Endodermal cell (in vitro differentiated cells): ENCODE results near the gene SOX13. TPM values are rescaled to one million over a fixed set of nuclear protein-coding genes. Genes with fewer than 3 reads are reported as not detected.

Experiments
- DNase-seq: peaks from one replicate; pipeline ENCODE4 v3.0.0-alpha.2; 2017
- H3K27ac ChIP-seq: 2 replicates; pipeline ENCODE4 v1.5.1; 2013; ENCODE audit warnings: mild to moderate bottlenecking, low read depth, low read length, moderate library complexity
- H3K27me3 ChIP-seq: 2 replicates; pipeline ENCODE4 v1.6.1; 2013; ENCODE audit warnings: mild to moderate bottlenecking, low read length, moderate library complexity; ENCODE audit not compliant: insufficient read depth, control insufficient read depth, poor library complexity, severe bottlenecking
- H3K36me3 ChIP-seq: 2 replicates; pipeline ENCODE4 v1.7.0; 2013; ENCODE audit warnings: mild to moderate bottlenecking, low read length, moderate library complexity; ENCODE audit not compliant: control insufficient read depth, insufficient read depth
- H3K4me1 ChIP-seq: one replicate; pipeline ENCODE4 v1.7.0; 2013; ENCODE audit warnings: low read length; ENCODE audit not compliant: control insufficient read depth, insufficient read depth
- H3K4me3 ChIP-seq: 2 replicates; pipeline ENCODE4 v1.5.1; 2013; ENCODE audit warnings: mild to moderate bottlenecking, low read length, moderate library complexity
- H3K9ac ChIP-seq: 2 replicates; pipeline ENCODE4 v1.6.1; 2013; ENCODE audit warnings: mild to moderate bottlenecking, low read length, moderate library complexity; ENCODE audit not compliant: poor library complexity, severe bottlenecking; ENCODE audit errors: extremely low read depth
- H3K9me3 ChIP-seq: 2 replicates; pipeline ENCODE4 v1.6.1; 2013; ENCODE audit warnings: mild to moderate bottlenecking, low read length, moderate library complexity; ENCODE audit not compliant: control insufficient read depth
- H3K27ac Mint-ChIP-seq: 2 replicates; pipeline ENCODE4 v1.8.0; 2020; ENCODE audit warnings: mixed read lengths
- H3K27me3 Mint-ChIP-seq: 2 replicates; pipeline ENCODE4 v1.8.0; 2021; ENCODE audit warnings: mild to moderate bottlenecking, mixed read lengths; ENCODE audit not compliant: insufficient read depth
- H3K36me3 Mint-ChIP-seq: 2 replicates; pipeline ENCODE4 v1.8.0; 2020; ENCODE audit warnings: low read depth, mixed read lengths
- H3K4me1 Mint-ChIP-seq: 2 replicates; pipeline ENCODE4 v1.8.0; 2020; ENCODE audit warnings: mixed read lengths
- H3K4me3 Mint-ChIP-seq: 2 replicates; pipeline ENCODE4 v1.8.0; 2020; ENCODE audit warnings: mild to moderate bottlenecking, moderate library complexity, mixed read lengths
- H3K9me3 Mint-ChIP-seq: 2 replicates; pipeline ENCODE4 v1.8.0; 2020; ENCODE audit warnings: mild to moderate bottlenecking, mixed read lengths
- WGBS, 2 experiments: methylation state at CpG; one replicate each; pipeline versions ENCODE4 v1.1.5 to v1.1.7; 2013; ENCODE audit warnings: missing lambda C conversion rate in 2 of 2, mixed read lengths in 1 of 2; ENCODE audit not compliant: insufficient coverage in 1 of 2, insufficient read length in 1 of 2; 5-methylcytosine and 5-hydroxymethylcytosine counted together
- total RNA-seq, 2 donors: library from RNA; stranded (reverse); fragmentation: NEBNext Ultra II Directional in 1 of 2; extraction: Animal tissue kit (Norgen Biotek cat#: 25700) in 1 of 2; gene quantifications; 2 replicates in 1 of 2; 3 replicates in 1 of 2; pipeline ENCODE4 v1.2.1, GENCODE V29; 2021
- TF ChIP-seq, protein P1 (sequence below): fragments of 200-600 bp; sonication (generic); conservative IDR thresholded peaks from 2 replicates; pipeline ENCODE4 v1.5.0; 2021; ENCODE audit warnings: antibody characterized with exemption, mild to moderate bottlenecking

Gene SOX13
- total RNA-seq, 2 donors from 2014 or later: 75.3 to 85.3 TPM

DNA sequence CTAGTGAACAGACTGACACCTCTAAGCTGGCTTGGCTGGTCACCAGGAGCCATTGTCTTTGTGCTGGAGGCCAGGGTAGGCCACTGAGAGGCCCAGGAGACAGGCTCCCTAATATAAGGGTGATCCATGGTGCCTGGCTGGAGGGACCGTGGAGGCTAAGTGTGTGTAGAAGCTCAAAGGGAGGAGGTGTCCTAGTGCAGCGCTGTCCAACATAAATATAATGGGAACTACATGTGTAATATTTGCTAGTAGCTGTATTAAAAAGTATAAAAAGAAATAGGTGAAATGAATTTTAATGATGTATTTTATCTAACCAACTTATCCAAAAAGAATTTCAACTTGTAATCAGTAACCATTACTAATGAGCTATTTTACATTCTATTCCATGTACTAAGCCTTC lies 35.0 kb downstream of the SOX13 start:
- H3K4me1 ChIP-seq: peaks cover 12% of the 10 kb centered on the region
- DNase-seq: no peak
- H3K27ac Mint-ChIP-seq: no peak overlapping the region
- no peaks in the 10 kb centered on the region for H3K27me3 ChIP-seq
- H3K9me3 ChIP-seq: no peaks in the 10 kb centered on the region
- H3K27ac ChIP-seq: peak overlapping the region; percentile 98
- H3K4me3 Mint-ChIP-seq: no peak overlapping the region
- H3K27me3 Mint-ChIP-seq: no peaks in the 10 kb centered on the region
- no peaks in the 10 kb centered on the region for H3K36me3 Mint-ChIP-seq
- H3K9me3 Mint-ChIP-seq: no peaks in the 10 kb centered on the region
- H3K36me3 ChIP-seq: no peaks in the 10 kb centered on the region
- WGBS, 2 experiments: 88 to 95% methylated on average over 1 to 2 of the region's 2 CpGs
- TF ChIP-seq, protein P1, sequence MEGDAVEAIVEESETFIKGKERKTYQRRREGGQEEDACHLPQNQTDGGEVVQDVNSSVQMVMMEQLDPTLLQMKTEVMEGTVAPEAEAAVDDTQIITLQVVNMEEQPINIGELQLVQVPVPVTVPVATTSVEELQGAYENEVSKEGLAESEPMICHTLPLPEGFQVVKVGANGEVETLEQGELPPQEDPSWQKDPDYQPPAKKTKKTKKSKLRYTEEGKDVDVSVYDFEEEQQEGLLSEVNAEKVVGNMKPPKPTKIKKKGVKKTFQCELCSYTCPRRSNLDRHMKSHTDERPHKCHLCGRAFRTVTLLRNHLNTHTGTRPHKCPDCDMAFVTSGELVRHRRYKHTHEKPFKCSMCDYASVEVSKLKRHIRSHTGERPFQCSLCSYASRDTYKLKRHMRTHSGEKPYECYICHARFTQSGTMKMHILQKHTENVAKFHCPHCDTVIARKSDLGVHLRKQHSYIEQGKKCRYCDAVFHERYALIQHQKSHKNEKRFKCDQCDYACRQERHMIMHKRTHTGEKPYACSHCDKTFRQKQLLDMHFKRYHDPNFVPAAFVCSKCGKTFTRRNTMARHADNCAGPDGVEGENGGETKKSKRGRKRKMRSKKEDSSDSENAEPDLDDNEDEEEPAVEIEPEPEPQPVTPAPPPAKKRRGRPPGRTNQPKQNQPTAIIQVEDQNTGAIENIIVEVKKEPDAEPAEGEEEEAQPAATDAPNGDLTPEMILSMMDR: no peak
- H3K4me1 Mint-ChIP-seq: peaks cover 49% of the 10 kb centered on the region
- no peak overlapping the region for H3K9ac ChIP-seq
- no peak overlapping the region for H3K4me3 ChIP-seq

DNA sequence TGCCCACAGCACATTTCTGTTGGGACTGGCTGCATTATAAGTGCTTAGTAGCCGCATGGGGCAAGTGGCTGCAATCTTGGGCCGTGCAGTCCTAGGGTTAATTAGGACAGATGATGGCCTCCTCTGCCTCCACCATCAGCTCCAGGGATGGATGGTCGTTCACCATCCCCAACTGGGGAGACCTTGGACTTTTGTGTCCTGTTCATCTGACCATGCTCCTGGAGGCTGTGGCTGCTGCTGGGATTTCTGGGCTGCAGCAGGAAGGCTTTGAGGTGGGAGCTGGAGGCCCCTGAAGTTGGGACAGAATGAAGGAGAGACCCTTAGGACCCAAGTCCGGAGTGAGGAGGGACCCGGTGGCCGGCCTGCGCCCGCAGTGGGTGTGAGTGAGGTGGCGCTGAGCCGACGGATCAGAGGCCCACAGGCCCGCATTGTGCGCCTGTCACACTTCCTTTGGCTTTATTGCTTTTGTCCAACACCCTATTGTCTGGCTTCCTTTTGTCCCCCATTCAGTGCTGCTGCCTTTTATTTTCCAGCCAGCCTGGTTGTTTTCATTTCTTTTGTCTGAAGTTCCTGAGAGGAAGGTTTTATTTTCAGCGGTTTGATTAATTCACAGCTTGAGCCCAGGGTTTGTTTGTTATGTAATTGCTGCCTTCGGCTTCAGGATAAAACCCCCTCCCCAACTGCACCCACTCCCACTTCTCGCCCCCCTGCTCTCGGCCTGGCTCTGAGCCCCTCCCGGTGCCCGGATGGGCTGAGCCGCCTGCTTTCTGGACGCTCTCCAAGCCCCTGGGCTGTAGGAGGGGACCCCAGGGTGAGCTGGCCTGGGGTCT lies 35.6 kb downstream of the SOX13 start:
- H3K4me3 ChIP-seq: no peak overlapping the region
- H3K4me1 ChIP-seq: peaks cover 10% of the 10 kb centered on the region

DNA sequence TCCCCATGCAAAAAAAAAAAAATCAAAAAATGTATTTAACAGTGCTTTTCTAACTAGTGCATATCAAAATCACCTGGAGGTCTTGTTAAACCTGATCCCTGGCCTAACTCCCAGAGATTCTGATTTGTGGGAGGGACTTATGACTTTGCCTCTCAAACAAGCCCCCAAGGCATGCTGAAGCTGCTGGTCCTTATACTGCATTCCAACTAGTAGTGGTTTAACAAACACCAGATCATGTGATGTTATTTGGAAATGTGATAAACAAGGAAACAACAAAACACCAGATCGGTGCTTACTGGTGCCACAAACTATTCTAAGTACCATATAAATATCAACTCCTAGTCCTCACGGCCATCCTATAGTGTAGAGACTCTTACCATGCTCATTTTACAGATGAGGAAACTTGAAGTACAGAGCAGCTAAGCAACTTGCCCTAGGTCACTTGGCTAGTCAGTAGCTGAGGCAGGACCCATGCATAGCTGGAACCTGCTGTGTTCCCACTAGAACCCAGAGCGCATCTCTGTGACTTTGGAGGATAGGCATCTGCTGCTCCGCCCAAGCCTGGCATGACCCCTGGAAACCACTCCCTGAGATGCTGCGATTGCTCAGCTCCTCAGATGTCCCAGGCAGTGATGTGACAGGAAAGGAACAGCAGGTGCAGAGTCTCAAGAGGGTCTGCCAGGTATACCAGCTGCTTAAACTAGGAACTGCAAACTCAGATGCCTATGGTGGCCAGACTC lies 38.1 kb downstream of the SOX13 start:
- Mint-ChIP-seq H3K4me1 (peaks cover 39% of the 10 kb centered on the region), H3K36me3 (peaks cover 15% of the 10 kb centered on the region), H3K4me3 (no peak overlapping the region), H3K27me3 (no peaks in the 10 kb centered on the region), H3K27ac (no peak overlapping the region), H3K9me3 (no peaks in the 10 kb centered on the region)
- Histone ChIP-seq H3K4me1 (peaks cover 4% of the 10 kb centered on the region), H3K9ac (no peak overlapping the region), H3K27me3 (no peaks in the 10 kb centered on the region), H3K27ac (no peak overlapping the region), H3K9me3 (no peaks in the 10 kb centered on the region), H3K4me3 (no peak overlapping the region), H3K36me3 (peaks cover 16% of the 10 kb centered on the region)
- TF ChIP-seq, protein P1: no peak
- WGBS, 2 experiments: 86 to 97% methylated on average over 3 to 5 of the region's 5 CpGs
- DNase-seq: no peak

More for the DNA sequence above, 35.6 kb downstream of the SOX13 start:
- Histone ChIP-seq H3K27ac (peak overlapping the region; percentile 98), H3K9ac (no peak overlapping the region), H3K36me3 (no peaks in the 10 kb centered on the region), H3K27me3 (no peaks in the 10 kb centered on the region), H3K9me3 (no peaks in the 10 kb centered on the region)
- no peaks in the 10 kb centered on the region for H3K27me3 Mint-ChIP-seq
- peak overlapping the region; percentile 41 for H3K4me3 Mint-ChIP-seq
- H3K9me3 Mint-ChIP-seq: no peaks in the 10 kb centered on the region
- TF ChIP-seq, protein P1: no peak
- peaks cover 49% of the 10 kb centered on the region for H3K4me1 Mint-ChIP-seq
- WGBS, 2 experiments: 14 to 16% methylated on average over 7 to 21 of the region's 21 CpGs
- H3K36me3 Mint-ChIP-seq: no peaks in the 10 kb centered on the region
- H3K27ac Mint-ChIP-seq: peak overlapping the region; percentile 90
- peak; percentile 82 for DNase-seq
